Glutamatergic neuron (in vitro differentiated cells): ENCODE measurements around the gene ELOF1. TPM values are rescaled to one million over a fixed set of nuclear protein-coding genes. Genes with fewer than 3 reads are reported as not detected.

Experiments
- DNase-seq: peaks from one replicate; pipeline ENCODE4 v3.0.0; 2022
- H3K27ac Mint-ChIP-seq: one replicate; pipeline ENCODE4 v1.8.0; 2020; ENCODE audit warnings: mild to moderate bottlenecking, mixed read lengths, inconsistent platforms; ENCODE audit not compliant: unreplicated experiment
- H3K27me3 Mint-ChIP-seq: one replicate; pipeline ENCODE4 v1.8.0; 2020; ENCODE audit warnings: mild to moderate bottlenecking, moderate library complexity, mixed read lengths, inconsistent platforms; ENCODE audit not compliant: unreplicated experiment
- H3K36me3 Mint-ChIP-seq: one replicate; pipeline ENCODE4 v1.8.0; 2020; ENCODE audit warnings: mild to moderate bottlenecking, mixed read lengths, inconsistent platforms; ENCODE audit not compliant: unreplicated experiment
- H3K4me1 Mint-ChIP-seq: one replicate; pipeline ENCODE4 v1.8.0; 2020; ENCODE audit warnings: mild to moderate bottlenecking, low read depth, mixed read lengths, inconsistent platforms; ENCODE audit not compliant: unreplicated experiment
- H3K4me3 Mint-ChIP-seq: one replicate; pipeline ENCODE4 v1.8.0; 2020; ENCODE audit warnings: mild to moderate bottlenecking, mixed read lengths, inconsistent platforms; ENCODE audit not compliant: unreplicated experiment
- H3K9me3 Mint-ChIP-seq: one replicate; pipeline ENCODE4 v1.8.0; 2020; ENCODE audit warnings: mild to moderate bottlenecking, moderate library complexity, mixed read lengths, inconsistent platforms; ENCODE audit not compliant: unreplicated experiment
- CTCF ChIP-seq: fragments of 200-600 bp; sonication (generic); IDR thresholded peaks from one replicate; pipeline ENCODE4 v1.5.0; 2021; ENCODE audit not compliant: partially characterized antibody, unreplicated experiment
- total RNA-seq: library from RNA; stranded (reverse); fragmentation: NEBNext Ultra II Directional; extraction: Animal tissue kit (Norgen Biotek cat#: 25700); gene quantifications from one replicate; pipeline ENCODE4 v1.2.1, GENCODE V29; 2021; ENCODE audit not compliant: unreplicated experiment

The ELOF1 gene
- total RNA-seq, 1 donor from 2014 or later: 50.7 TPM

- Mint-ChIP-seq H3K27me3 (peaks cover 2% of the 10 kb centered on the region), H3K9me3 (no peaks in the 10 kb centered on the region), H3K27ac (peak overlapping the region; percentile 23), H3K4me1 (no peaks in the 10 kb centered on the region), H3K36me3 (no peaks in the 10 kb centered on the region), H3K4me3 (no peak overlapping the region)
- DNase-seq: no peak
- TF ChIP-seq CTCF: no peak
Observed at GRCh38 chr19:11550265-11550664, 8.8 kb downstream of the ELOF1 start.

GRCh38 chr19:11549386-11549953, 9.6 kb downstream of the ELOF1 start:
- Mint-ChIP-seq H3K27ac (no peak overlapping the region), H3K36me3 (no peaks in the 10 kb centered on the region), H3K4me3 (no peak overlapping the region), H3K27me3 (peaks cover 2% of the 10 kb centered on the region), H3K9me3 (no peaks in the 10 kb centered on the region), H3K4me1 (no peaks in the 10 kb centered on the region)
- DNase-seq: no peak
- no peak for TF ChIP-seq CTCF

DNA sequence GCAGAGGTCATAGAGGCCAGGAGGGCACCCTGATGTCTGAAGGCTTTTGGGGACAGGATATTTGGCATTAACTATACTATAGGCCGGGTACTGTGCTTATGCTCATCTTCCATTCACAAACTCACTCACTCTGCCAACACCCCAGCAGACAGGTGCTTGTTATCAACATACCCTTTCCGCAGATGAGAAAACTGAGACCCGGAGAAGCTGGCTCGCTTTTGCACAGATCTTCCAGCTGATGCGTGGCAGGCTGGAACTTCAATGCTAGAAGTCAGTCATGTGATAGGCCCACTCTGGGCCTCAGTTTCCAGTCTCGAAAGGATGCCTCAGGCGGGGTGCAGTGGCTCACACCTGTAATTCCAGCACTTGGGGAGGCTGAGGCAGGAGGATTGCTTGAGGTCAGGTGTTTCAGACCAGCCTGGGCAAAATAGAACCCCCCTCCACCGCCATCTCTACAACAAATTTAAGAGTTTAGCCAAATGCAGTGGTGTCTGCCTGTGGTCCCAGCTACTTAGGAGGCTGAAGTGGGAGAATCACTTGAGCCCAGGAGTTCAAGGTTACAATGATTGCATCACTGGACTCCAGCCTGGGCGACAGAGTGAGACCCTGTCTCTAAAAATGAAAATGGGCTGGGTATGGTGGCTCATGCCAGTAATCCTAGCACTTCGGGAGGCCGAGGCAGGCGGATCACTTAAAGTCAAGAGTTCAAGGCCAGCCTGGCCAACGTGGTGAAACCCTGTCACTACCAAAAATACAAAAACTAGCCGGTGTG, 10.9 kb downstream of the ELOF1 start:
- Mint-ChIP-seq H3K27ac (no peak overlapping the region), H3K4me1 (no peaks in the 10 kb centered on the region), H3K36me3 (no peaks in the 10 kb centered on the region), H3K9me3 (no peaks in the 10 kb centered on the region), H3K27me3 (peaks cover 2% of the 10 kb centered on the region), H3K4me3 (no peak overlapping the region)
- TF ChIP-seq CTCF: no peak
- no peak for DNase-seq

GRCh38 chr19:11541238-11541637, 17.8 kb downstream of the ELOF1 start:
- no peak for DNase-seq
- H3K4me1 Mint-ChIP-seq: no peaks in the 10 kb centered on the region
- peaks cover 2% of the 10 kb centered on the region for H3K27me3 Mint-ChIP-seq
- no peaks in the 10 kb centered on the region for H3K36me3 Mint-ChIP-seq
- no peak overlapping the region for H3K4me3 Mint-ChIP-seq
- no peak overlapping the region for H3K27ac Mint-ChIP-seq
- H3K9me3 Mint-ChIP-seq: peaks cover 3% of the 10 kb centered on the region
- TF ChIP-seq CTCF: no peak

GRCh38 chr19:11540645-11541044, 18.4 kb downstream of the ELOF1 start:
- Mint-ChIP-seq H3K36me3 (no peaks in the 10 kb centered on the region), H3K4me3 (no peak overlapping the region), H3K27ac (no peak overlapping the region), H3K9me3 (peaks cover 3% of the 10 kb centered on the region), H3K27me3 (peaks cover 2% of the 10 kb centered on the region), H3K4me1 (no peaks in the 10 kb centered on the region)
- TF ChIP-seq CTCF: no peak
- no peak for DNase-seq
